ENCODE results near the gene MPC1.
"Not testable (repeated sequence)": the region's sequence is repeated elsewhere in the genome, so short reads cannot be mapped to it uniquely, and the experiment has no call there.

The MPC1 gene

DNA sequence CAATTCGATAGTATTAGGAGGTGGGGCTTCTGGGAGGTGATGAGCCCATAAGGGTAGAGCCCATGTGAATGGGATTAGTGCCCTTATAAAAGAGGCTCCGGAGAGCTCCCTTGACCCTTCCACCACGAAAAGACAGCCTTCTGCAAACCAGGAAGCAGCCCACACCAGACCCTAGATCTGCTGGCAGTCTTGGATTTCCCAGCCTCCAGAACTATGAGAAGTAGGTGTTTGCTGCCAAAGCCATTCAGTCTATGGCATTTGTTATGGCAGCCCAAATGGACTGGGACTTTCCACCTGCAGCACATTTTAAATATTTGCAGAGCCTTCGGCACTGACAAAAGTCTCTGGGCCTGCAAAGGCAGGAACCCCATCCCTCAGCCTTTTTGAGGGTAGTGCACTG lies 28.6 kb downstream of the MPC1 start:
- TF ChIP-seq, protein P1, sequence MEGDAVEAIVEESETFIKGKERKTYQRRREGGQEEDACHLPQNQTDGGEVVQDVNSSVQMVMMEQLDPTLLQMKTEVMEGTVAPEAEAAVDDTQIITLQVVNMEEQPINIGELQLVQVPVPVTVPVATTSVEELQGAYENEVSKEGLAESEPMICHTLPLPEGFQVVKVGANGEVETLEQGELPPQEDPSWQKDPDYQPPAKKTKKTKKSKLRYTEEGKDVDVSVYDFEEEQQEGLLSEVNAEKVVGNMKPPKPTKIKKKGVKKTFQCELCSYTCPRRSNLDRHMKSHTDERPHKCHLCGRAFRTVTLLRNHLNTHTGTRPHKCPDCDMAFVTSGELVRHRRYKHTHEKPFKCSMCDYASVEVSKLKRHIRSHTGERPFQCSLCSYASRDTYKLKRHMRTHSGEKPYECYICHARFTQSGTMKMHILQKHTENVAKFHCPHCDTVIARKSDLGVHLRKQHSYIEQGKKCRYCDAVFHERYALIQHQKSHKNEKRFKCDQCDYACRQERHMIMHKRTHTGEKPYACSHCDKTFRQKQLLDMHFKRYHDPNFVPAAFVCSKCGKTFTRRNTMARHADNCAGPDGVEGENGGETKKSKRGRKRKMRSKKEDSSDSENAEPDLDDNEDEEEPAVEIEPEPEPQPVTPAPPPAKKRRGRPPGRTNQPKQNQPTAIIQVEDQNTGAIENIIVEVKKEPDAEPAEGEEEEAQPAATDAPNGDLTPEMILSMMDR (IDR thresholded peaks at IDR 0.05) = no peak
- no peak for TF ChIP-seq ZFX (IDR thresholded peaks at IDR 0.05; ENCODE audit: borderline replicate concordance)
- H3K27ac ChIP-seq = no peak overlapping the region

DNA sequence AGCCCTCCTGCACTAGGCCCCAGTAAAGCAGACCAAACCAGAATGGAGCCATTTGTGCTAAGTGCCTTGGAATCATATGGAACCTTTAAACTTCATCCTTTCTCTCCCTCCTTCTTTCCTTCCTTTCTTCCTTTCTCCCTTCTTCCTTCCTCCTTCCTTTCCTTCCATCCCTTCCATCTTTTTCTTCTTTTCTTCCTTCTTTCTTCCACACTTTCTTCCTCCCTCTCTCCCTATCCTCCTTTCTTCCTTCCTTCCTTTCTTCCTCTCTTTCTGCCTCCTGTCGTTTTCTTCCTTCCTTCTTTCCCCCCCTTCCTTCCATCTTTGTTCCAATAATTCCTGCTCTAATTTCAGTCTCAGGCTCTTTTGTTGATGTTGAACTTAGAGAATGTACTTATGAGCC lies 29.2 kb downstream of the MPC1 start:
- no peak overlapping the region for H3K27ac ChIP-seq
- TF ChIP-seq, protein P1 (IDR thresholded peaks at IDR 0.05) = no peak
- no peak for TF ChIP-seq ZFX (IDR thresholded peaks at IDR 0.05; ENCODE audit: borderline replicate concordance)

DNA sequence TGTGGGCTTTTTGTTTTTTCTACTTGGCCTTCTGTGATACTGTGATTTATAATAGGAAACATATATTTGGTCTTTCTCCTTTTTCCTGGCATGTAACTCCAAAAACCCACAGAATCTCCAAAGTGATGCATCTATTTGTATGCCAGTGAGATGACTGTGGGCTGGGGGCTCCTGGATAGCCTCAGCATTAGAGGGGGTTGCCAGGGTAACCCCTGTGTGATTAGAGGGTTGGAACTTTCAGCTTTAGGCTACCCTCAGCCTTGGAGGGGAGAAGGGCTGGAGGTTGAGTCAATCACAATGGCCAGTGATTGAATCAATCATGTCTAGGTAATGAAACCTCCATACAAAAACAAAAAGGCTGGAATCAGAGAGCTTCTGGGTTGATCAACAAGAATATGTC lies 29.8 kb downstream of the MPC1 start:
- TF ChIP-seq ZFX (IDR thresholded peaks at IDR 0.05; ENCODE audit: borderline replicate concordance) = no peak
- TF ChIP-seq, protein P1 (IDR thresholded peaks at IDR 0.05) = no peak
- no peak overlapping the region for H3K27ac ChIP-seq

DNA sequence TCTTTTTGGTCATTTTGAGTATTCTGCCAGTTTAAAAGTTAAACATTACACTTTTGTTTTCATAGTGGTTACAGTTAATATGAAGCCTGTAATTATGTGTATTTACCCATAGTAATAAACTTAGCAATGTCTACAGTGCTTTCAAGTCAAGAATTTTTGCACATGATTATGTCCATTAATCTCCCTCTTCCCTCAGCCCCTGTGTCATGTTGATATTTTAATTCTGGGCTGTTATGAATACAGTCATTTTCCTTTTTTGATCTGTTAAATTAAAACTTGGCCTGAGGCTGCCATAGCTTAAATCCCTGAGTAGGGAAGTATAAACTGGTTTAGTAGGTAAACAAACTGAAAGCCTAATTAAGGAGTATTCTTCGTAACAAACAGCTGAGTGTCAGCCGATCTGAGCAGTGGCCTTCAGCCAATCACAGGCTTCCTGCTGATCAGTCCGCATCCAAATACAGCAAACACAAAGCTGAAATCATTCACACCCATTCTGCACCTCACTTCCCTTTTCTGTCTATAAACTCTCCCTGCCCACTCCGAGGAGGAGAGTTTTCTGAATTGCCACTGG lies 30.9 kb downstream of the MPC1 start:
- H3K27ac ChIP-seq = peak overlapping the region; percentile 71
- no peak for TF ChIP-seq ZFX (IDR thresholded peaks at IDR 0.05; ENCODE audit: borderline replicate concordance)
- TF ChIP-seq, protein P1 (IDR thresholded peaks at IDR 0.05) = no peak

DNA sequence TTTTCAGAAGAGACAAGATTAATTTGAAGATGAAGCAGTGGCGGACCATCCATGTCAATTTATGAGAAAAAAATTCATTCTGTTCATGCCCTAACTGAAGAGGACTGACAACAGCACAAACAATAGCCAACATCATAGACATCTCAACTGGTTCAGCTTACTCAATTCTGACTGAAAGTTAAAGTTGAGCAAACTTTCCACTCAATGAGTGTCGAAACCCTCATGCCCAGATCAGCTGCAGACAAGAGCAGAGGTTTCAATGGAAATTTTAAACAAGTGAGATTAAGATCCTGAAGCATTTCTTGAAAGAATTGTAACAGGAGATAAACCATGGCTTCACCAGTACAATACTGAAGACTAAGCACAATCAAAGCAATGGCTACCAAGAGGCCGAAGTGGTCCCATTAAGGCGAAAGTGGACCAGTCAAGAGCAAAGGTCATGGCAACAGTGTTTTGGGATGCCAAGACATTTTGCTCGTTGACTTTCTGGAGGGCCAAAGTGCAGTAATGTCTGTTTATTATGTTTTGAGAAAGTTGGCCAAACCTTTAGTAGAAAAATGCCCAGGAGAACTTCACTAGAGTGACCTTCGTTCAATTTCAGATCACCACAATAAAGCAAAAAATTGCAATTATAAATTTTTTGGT lies 34.3 kb downstream of the MPC1 start:
- no peak overlapping the region for H3K27ac ChIP-seq
- no peak for TF ChIP-seq ZFX (IDR thresholded peaks at IDR 0.05; ENCODE audit: borderline replicate concordance)
- TF ChIP-seq, protein P1 (IDR thresholded peaks at IDR 0.05) = no peak

DNA sequence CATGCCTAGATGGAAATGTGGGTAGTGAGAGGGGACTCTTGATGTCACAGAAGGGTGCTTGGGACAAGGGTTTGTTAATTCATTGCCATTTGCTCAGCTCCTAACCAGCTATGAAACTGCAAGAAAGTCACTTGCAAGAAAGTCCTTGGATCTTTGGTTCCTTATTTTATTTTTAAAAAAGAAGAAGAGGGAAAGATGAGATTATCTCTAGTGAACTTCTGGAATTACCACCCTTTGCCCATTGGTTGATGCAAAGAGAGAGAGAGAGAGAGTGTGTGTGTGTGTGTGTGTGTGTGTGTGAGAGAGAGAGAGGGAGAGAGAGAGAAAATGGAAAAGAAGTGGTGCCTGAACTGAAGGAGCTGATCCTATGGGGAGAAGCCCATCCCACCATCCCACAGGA lies 35.8 kb downstream of the MPC1 start:
- TF ChIP-seq ZFX (IDR thresholded peaks at IDR 0.05; ENCODE audit: borderline replicate concordance) = no peak
- TF ChIP-seq, protein P1 (IDR thresholded peaks at IDR 0.05) = no peak
- no peak overlapping the region for H3K27ac ChIP-seq

DNA sequence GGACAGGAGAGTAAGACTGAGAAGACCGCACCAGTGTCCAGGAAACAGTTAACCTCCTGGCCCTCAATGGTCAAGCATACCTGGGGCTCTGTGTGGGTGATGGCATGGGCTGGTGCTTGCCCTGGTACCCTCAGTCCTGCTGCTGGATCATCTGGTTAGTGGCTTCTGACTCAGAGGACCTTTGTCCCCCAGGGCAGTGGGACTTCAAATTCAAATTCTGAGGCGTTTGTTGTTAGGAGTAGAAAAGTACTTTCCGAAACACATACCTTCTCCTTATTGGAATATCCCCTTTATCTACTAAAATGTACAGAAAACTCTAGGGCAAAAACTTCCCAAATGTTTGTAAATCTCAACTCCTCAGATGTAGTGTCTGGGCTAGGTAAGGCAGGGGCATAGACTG lies 36.3 kb downstream of the MPC1 start:
- H3K27ac ChIP-seq = no peak overlapping the region
- TF ChIP-seq ZFX (IDR thresholded peaks at IDR 0.05; ENCODE audit: borderline replicate concordance) = no peak
- TF ChIP-seq, protein P1 (IDR thresholded peaks at IDR 0.05) = no peak

DNA sequence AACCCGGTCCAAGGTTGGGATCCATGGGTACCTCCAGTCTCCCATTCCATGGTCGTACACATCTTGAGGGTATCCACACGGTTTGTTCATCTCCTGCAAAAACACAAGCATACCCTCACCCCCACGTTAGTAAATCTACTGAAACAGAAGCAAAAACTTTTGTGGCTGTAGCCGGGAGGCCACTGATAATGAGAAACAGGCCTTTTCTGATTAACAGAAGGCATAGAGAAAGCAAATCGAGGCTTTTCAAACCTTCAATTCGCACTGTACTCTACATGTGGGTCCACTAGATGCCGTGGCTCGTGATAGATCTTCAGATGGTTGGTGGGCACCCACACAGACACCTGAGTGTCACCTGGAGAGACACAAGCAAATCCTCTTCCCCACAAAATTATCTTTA lies 37.1 kb downstream of the MPC1 start:
- H3K27ac ChIP-seq = not testable (repeated sequence)

DNA sequence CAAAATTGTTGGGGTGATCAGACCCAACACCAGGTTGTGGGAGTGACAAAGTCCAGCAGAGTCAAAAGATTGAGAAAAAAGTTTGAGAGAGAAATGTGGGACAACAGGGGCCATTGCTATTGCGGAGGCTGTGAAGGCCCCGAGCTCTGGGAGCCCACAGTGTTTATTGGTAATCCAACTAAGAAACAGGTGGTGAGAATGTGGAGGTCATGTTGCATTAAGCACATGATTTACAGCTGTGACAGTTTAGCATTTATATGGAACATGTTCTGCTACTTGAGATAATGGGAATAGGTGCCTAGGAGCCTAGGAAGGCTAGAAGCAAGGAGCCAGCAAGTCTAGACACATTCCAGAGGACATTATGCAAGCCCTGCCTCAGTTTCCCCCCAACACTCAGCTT lies 37.8 kb downstream of the MPC1 start:
- not testable (repeated sequence) for H3K27ac ChIP-seq
